Peyer's patch (tissue), 4 donors: ENCODE results near the gene KIF7.

Source experiments
- CTCF ChIP-seq, 6 experiments: fragments of 450-650 bp in 4 of 6; fragments of 200-600 bp in 2 of 6; sonication (generic) in 1 of 6; IDR thresholded peaks; one replicate each; pipeline ENCODE4 v1.5.1; 2017 to 2019; ENCODE audit warnings: antibody characterized with exemption in 6 of 6, mild to moderate bottlenecking in 3 of 6, moderate library complexity in 1 of 6
- POLR2A ChIP-seq, 2 donors: fragments of 450-650 bp; IDR thresholded peaks; one replicate each; pipeline ENCODE4 v1.5.1; 2017; ENCODE audit warnings: antibody characterized with exemption in 2 of 2, mild to moderate bottlenecking in 2 of 2, moderate library complexity in 2 of 2

- TF ChIP-seq CTCF (IDR thresholded peaks at IDR 0.05): no peak
- TF ChIP-seq POLR2A (IDR thresholded peaks at IDR 0.05): no peak
These were observed 3.1 kb downstream of the KIF7 start for GRCh38 chr15:89652131-89652530.
